ENCODE results near the gene SCAMP2.

The SCAMP2 gene

DNA sequence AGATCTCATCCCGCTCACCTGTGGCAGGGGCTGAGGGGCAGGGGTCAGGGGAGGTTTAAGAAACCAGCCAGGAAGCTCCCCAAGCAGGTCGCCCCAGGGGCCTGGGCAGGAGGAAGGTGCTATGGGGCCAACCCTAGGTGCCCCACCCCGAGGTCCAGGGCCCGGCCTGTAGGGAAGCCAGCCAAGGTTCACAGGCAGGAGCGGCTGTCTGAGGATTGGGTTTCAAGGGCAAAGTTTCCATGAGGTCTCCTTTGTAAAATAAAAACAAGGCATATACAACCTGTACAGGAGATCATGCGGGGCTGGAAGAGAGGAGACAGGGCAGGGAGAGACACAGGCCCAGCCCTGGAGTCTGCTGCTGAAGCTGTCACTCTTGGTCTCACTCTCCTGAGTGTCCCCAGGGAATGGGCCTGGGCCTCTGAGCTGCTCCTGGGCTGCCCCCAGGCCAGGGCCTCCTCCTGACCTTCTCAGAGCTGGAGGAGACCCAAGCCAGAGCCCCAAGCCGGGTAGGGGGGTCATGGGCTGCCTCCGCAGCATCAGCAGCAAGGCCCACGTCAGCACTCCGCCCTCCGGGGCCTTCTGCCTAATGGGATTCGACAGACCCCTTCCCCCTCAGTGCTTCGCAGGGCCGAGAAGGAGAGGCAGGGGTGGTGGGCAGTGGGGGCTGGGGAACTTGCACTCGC, 41.2 kb downstream of the SCAMP2 start:
- Histone ChIP-seq H3K79me2 (ENCODE audit: low read length) (no peaks in the 10 kb centered on the region), H3K27ac (ENCODE audit: low read length) (no peak overlapping the region), H3K9ac (ENCODE audit: low read length) (no peak overlapping the region), H3K4me3 (ENCODE audit: low read length) (no peak overlapping the region), H3K36me3 (replicated peaks; ENCODE audit: insufficient read depth, low read length) (no peaks in the 10 kb centered on the region), H2AFZ (ENCODE audit: low read length) (no peak overlapping the region), H3K9me2 (replicated peaks; ENCODE audit: insufficient read depth, low read length) (no peaks in the 10 kb centered on the region), H3K4me1 (ENCODE audit: low read length) (no peaks in the 10 kb centered on the region), H3K4me2 (ENCODE audit: low read depth, low read length) (no peak overlapping the region), H3K27me3 (replicated peaks; ENCODE audit: insufficient read depth, low read length) (peaks cover 37% of the 10 kb centered on the region), H3F3A (ENCODE audit: insufficient read depth, low read length) (no peaks in the 10 kb centered on the region), H3K9me3 (replicated peaks; ENCODE audit: insufficient read depth, low read length) (no peaks in the 10 kb centered on the region), H4K20me1 (ENCODE audit: insufficient read depth, low read length) (no peaks in the 10 kb centered on the region)
- DNase-seq, result no peak
- TF ChIP-seq EZH2phosphoT487 (IDR thresholded peaks at IDR 0.05; ENCODE audit: low read length), result no peak
- no peak for TF ChIP-seq CTCF (IDR thresholded peaks at IDR 0.05; ENCODE audit: low read length)
- TF ChIP-seq EZH2 (optimal IDR thresholded peaks at IDR 0.05; ENCODE audit: low read depth, low read length), result no peak

- no peak overlapping the region for H3K27ac ChIP-seq (ENCODE audit: low read length)
- no peak overlapping the region for H3K4me3 ChIP-seq (ENCODE audit: low read length)
- H3K4me1 ChIP-seq (ENCODE audit: low read length), result no peaks in the 10 kb centered on the region
- no peaks in the 10 kb centered on the region for H3K36me3 ChIP-seq (replicated peaks; ENCODE audit: insufficient read depth, low read length)
- peaks cover 43% of the 10 kb centered on the region for H3K27me3 ChIP-seq (replicated peaks; ENCODE audit: insufficient read depth, low read length)
- DNase-seq, result no peak
- no peaks in the 10 kb centered on the region for H3K9me2 ChIP-seq (replicated peaks; ENCODE audit: insufficient read depth, low read length)
- no peaks in the 10 kb centered on the region for H4K20me1 ChIP-seq (ENCODE audit: insufficient read depth, low read length)
- H3K9ac ChIP-seq (ENCODE audit: low read length), result no peak overlapping the region
- no peak for TF ChIP-seq EZH2phosphoT487 (IDR thresholded peaks at IDR 0.05; ENCODE audit: low read length)
- TF ChIP-seq EZH2 (optimal IDR thresholded peaks at IDR 0.05; ENCODE audit: low read depth, low read length), result no peak
- no peak for TF ChIP-seq CTCF (IDR thresholded peaks at IDR 0.05; ENCODE audit: low read length)
- no peak overlapping the region for H3K4me2 ChIP-seq (ENCODE audit: low read depth, low read length)
- no peaks in the 10 kb centered on the region for H3K79me2 ChIP-seq (ENCODE audit: low read length)
- H2AFZ ChIP-seq (ENCODE audit: low read length), result no peak overlapping the region
- H3F3A ChIP-seq (ENCODE audit: insufficient read depth, low read length), result no peaks in the 10 kb centered on the region
- H3K9me3 ChIP-seq (replicated peaks; ENCODE audit: insufficient read depth, low read length), result no peaks in the 10 kb centered on the region
These were observed 42.3 kb downstream of the SCAMP2 start for GRCh38 chr15:74830868-74831267.

GRCh38 chr15:74829991-74830390, 43.2 kb downstream of the SCAMP2 start:
- Histone ChIP-seq H3K9me2 (replicated peaks; ENCODE audit: insufficient read depth, low read length) (no peaks in the 10 kb centered on the region), H3K4me1 (ENCODE audit: low read length) (no peaks in the 10 kb centered on the region), H3K79me2 (ENCODE audit: low read length) (no peaks in the 10 kb centered on the region), H3K27ac (ENCODE audit: low read length) (no peak overlapping the region), H3F3A (ENCODE audit: insufficient read depth, low read length) (no peaks in the 10 kb centered on the region), H3K4me2 (ENCODE audit: low read depth, low read length) (no peak overlapping the region), H3K9ac (ENCODE audit: low read length) (no peak overlapping the region), H4K20me1 (ENCODE audit: insufficient read depth, low read length) (no peaks in the 10 kb centered on the region), H3K36me3 (replicated peaks; ENCODE audit: insufficient read depth, low read length) (no peaks in the 10 kb centered on the region), H2AFZ (ENCODE audit: low read length) (no peak overlapping the region), H3K4me3 (ENCODE audit: low read length) (no peak overlapping the region), H3K27me3 (replicated peaks; ENCODE audit: insufficient read depth, low read length) (peaks cover 52% of the 10 kb centered on the region), H3K9me3 (replicated peaks; ENCODE audit: insufficient read depth, low read length) (no peaks in the 10 kb centered on the region)
- no peak for DNase-seq
- TF ChIP-seq CTCF (IDR thresholded peaks at IDR 0.05; ENCODE audit: low read length) (no peak), EZH2 (optimal IDR thresholded peaks at IDR 0.05; ENCODE audit: low read depth, low read length) (no peak), EZH2phosphoT487 (IDR thresholded peaks at IDR 0.05; ENCODE audit: low read length) (no peak)

Data from MM.1S (cell line).